Hepatocyte (in vitro differentiated cells): Measurements from ENCODE around the gene FCGBP.

Source experiments
- EZH2 ChIP-seq: fragments of 200-600 bp; sonication (generic); IDR thresholded peaks from 2 replicates; pipeline ENCODE4 v1.6.1; 2016; ENCODE audit warnings: antibody characterized with exemption, mild to moderate bottlenecking, borderline replicate concordance
- TF ChIP-seq, protein P1 (sequence below): fragments of 200-600 bp; sonication (generic); IDR thresholded peaks from 2 replicates; pipeline ENCODE4 v1.5.1; 2016; ENCODE audit warnings: antibody characterized with exemption, mild to moderate bottlenecking; ENCODE audit not compliant: poor library complexity

DNA sequence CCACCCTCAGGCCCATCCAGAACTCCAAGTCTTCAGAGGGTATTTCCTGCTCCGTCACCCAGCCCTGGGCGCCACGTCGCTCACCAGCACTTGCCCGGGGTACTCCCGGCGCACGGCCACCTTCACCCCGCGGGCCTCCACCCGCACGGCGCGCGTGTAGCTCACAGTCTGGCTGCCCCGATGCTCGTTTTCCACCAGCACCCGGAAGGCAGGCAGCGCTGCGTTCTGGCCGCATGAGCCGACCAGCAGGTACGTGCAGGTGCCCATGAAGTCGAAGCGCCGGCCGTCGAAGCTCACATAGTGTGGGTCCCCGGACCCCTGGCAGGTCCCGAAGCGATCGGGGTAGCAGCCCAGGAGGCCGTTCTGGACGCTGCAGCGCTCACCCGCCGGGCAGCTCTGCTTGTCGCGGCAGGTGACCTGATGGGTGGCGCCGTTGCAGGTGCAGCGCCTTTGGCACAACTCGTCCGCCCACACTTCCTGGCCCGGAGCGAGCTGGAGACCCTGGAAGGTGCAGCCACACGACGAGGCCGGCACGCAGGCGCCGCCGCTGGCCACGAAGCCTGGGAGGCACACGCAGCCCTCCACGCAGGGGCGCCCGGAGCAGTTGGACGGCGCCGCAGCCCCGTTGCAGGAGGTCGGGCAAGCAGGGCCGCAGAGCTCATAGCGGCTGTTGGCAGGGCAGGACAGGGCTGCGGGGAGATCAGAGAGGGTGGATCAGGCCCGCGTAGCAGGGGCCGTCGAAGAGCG is 19.2 kb downstream of the FCGBP start:
- TF ChIP-seq, protein P1, sequence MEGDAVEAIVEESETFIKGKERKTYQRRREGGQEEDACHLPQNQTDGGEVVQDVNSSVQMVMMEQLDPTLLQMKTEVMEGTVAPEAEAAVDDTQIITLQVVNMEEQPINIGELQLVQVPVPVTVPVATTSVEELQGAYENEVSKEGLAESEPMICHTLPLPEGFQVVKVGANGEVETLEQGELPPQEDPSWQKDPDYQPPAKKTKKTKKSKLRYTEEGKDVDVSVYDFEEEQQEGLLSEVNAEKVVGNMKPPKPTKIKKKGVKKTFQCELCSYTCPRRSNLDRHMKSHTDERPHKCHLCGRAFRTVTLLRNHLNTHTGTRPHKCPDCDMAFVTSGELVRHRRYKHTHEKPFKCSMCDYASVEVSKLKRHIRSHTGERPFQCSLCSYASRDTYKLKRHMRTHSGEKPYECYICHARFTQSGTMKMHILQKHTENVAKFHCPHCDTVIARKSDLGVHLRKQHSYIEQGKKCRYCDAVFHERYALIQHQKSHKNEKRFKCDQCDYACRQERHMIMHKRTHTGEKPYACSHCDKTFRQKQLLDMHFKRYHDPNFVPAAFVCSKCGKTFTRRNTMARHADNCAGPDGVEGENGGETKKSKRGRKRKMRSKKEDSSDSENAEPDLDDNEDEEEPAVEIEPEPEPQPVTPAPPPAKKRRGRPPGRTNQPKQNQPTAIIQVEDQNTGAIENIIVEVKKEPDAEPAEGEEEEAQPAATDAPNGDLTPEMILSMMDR = no peak
- TF ChIP-seq EZH2 = no peak
